Measurements from ENCODE around the gene RNF182. TPM values are rescaled to one million over a fixed set of nuclear protein-coding genes. Genes with fewer than 3 reads are reported as not detected.

RNF182 gene
- total and polyA plus RNA-seq, 8 donors: 2.5 to 6.9 (median 5.4) TPM

- DNase-seq (no peak), ATAC-seq (no peak)
- no peak for TF ChIP-seq CTCF (IDR thresholded peaks at IDR 0.05)
- Histone ChIP-seq H3K9me3 (no peaks in the 10 kb centered on the region), H3K36me3 (no peaks in the 10 kb centered on the region), H3K4me3 (no peak overlapping the region), H3K4me1 (no peaks in the 10 kb centered on the region), H3K27me3 (peaks cover 0 to 24% of the 10 kb centered on the region in 2 donors), H3K27ac (no peak overlapping the region)
- intact Hi-C loops (cut with DNase I): no loop called here
These were observed 104.9 kb downstream of the RNF182 start for GRCh38 chr6:14029605-14030004.

Other genes starting within 250 kb of the RNF182 start
- gene RANBP9, start 213.1 kb upstream of the RNF182 start, total RNA-seq: 10 to 100 TPM; 34.9 to 38.2 TPM
- 10 to 100 TPM; 41.5 to 49.4 (median 46.2) TPM for gene RANBP9, start 213.1 kb upstream of the RNF182 start, polyA plus RNA-seq (ENCODE audit: insufficient read length in 6 of 6)
- gene MCUR1, start 110.4 kb upstream of the RNF182 start, total RNA-seq: 10 to 100 TPM; 25.3 to 31.3 TPM
- gene MCUR1, start 110.4 kb upstream of the RNF182 start, polyA plus RNA-seq (ENCODE audit: insufficient read length in 6 of 6): 10 to 100 TPM; 31.0 to 41.1 (median 34.2) TPM
- 10 to 100 TPM; 14.2 to 22.1 TPM for gene CD83, start 192.8 kb downstream of the RNF182 start, total RNA-seq
- 10 to 100 TPM; 13.9 to 21.8 (median 17.8) TPM for gene CD83, start 192.8 kb downstream of the RNF182 start, polyA plus RNA-seq (ENCODE audit: insufficient read length in 6 of 6)